ELF-1 (cell line): ENCODE results near the gene SMYD5.

Source experiments
- DNase-seq: peaks from one replicate; pipeline ENCODE4 v3.0.0-alpha.2; 2016; ENCODE audit warnings: low read depth, low spot score

Gene SMYD5

DNA sequence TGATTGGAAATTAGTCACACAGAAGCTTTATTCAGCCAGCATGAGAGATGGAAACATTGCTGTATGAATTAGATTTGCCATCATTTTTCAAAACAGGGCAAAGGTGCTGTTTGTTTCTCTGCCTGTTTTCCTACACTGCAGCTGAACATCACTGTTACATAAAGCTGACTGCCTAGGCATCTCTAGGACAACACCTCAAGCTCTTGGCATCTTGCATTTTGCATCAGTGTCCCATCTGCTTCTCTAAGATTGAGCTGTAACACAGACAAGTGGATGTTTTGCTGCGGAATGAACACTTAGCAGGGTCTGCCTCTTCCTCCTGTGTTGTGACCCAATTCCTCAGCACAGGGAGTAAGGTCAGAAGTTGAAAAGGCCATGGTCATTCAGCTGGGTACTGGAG lies 24.9 kb downstream of the SMYD5 start:
- DNase-seq, result no peak

DNA sequence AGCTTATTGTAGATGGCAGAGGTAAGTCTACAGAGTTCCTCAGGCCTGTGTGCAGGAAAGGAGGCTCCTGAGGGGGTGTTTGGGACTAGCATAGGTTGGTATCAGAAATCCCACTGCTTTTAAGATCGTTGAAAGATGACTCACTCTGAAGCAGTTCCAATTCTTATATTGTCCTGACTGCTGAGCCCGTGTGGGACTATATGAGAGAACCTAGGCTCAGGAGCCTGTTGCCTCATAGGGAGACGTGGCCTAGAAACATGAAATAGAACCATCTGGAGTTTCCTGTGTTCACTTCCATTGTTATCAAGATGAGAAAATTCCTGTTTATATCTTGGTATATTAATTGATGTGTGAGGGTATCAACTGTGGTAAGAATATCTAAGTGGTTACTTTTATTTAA lies 25.7 kb downstream of the SMYD5 start:
- no peak for DNase-seq

DNA sequence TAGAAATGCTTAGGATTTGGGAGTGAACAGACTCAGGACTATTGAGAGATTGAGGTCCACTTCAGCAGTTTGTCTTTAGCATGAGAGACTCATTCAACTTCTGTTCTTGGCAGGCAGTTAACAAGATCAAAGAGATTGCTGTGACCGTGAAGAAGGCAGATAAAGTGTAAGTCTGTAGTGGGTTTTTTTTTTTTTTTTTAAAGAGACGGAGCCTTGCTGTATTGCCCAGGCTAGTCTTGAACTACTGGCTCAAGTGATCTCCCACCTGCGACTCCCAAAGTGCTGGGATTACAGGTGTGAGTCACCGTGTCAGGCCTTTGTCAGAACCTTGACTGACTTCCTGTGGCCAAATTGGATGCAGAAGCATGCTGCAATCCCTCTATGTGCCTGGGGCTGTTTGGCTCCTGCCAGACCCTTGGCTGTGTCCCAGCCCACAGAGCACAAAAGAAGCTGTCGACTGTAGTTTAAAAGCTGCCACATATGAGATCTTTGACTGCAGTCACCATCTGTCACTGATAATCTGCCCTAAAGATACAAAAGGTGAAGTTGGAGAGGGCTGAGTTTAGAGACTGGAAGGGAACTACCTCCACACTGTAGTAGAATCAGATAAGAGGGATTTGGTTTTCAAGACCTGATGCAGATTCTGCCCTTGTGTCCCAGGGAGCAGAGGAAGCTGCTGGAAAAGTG lies 30.0 kb downstream of the SMYD5 start:
- peak; percentile 79 for DNase-seq

DNA sequence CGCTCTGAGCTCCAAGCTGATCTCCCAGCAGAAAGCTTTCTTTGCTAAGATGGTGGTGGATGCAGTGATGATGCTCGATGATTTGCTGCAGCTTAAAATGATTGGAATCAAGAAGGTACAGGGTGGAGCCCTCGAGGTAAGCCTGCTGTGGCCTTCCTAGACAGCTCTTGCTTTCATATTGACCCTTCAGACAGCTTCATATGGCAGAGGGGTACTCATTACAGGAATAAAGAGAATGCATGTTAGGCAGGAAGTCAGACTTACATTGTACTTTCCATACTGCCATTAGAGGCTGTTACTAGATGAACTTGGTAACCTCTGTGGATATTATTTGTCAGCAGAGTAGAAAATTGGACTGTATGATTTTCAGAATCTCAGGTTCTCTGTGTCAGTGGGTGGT lies 30.5 kb downstream of the SMYD5 start:
- no peak for DNase-seq

DNA sequence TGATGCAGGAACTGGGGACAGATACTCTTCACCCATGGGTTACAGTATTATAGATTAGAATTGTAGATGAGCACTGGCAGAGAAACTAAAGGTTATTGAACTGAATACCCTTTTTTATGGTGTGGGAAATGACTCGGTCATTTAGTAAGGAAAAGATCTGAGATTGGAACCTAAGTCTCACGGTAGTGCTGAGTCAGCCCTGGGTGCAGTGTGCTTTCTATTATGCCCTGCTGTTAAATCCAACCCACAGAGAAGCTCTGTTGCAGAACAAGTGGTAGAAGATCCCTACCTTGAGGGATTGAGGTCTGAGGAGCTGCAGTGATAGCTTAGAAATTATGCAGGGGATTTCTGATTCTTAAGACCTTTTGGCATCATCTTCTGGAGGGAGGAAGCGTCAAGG lies 32.8 kb downstream of the SMYD5 start:
- DNase-seq, result no peak

DNA sequence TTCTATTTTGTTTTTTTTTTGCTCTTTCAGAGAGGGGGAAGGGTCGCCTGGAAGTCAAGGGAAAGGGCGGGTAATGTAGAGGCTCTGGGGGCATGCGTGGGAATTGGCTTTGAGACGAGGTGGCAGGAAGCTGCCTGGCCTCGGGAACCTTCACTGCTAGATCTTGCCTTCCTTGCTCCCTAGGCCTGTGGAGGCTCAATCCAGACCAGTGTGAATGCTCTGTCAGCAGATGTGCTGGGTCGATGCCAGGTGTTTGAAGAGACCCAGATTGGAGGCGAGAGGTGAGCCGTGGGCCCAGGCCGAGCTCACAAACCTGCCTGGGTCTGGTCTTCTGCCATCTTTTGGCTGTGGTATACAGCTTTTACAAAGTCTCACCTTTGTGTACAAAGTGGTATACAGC lies 35.6 kb downstream of the SMYD5 start:
- DNase-seq, result no peak

DNA sequence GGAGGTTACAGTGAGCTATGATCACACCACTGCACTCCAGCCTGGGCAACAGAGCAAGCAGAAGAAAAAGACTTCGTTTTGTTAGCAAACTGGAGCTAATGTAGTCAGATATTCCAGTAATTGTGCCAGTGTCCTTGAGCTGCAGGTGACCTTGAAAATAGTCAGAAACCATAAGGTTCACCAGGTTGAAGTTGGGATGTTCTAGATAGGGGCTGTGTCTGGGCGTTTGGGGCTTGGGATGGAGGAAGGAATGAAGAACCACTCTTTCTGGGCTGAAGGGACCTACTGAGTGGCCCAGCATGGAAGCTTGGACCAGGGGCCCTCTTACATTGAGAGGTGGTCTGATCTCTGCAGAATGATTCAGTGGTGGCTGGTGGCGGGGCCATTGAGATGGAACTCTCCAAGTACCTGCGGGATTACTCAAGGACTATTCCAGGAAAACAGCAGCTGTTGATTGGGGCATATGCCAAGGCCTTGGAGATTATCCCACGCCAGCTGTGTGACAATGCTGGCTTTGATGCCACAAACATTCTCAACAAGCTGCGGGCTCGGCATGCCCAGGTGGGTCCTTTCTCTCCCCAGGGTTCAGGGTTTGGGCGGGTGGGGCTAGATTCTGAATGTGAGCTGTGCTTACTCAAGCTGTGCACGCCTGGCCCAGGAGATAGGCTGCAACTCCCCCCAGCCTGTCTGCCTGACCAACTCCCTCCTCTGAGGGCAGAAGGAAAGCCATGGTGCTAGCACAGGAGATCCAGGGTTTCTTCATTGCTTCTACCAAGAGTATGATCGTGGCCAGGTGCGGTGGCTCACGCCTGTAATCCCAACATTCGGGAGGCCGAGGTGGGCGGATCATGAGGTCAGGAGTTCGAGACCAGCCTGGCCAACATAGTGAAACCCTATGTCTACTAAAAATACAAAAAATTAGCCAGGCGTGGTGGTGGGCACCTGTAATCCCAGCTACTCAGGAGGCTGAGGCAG lies 37.1 kb downstream of the SMYD5 start:
- DNase-seq, result no peak

DNA sequence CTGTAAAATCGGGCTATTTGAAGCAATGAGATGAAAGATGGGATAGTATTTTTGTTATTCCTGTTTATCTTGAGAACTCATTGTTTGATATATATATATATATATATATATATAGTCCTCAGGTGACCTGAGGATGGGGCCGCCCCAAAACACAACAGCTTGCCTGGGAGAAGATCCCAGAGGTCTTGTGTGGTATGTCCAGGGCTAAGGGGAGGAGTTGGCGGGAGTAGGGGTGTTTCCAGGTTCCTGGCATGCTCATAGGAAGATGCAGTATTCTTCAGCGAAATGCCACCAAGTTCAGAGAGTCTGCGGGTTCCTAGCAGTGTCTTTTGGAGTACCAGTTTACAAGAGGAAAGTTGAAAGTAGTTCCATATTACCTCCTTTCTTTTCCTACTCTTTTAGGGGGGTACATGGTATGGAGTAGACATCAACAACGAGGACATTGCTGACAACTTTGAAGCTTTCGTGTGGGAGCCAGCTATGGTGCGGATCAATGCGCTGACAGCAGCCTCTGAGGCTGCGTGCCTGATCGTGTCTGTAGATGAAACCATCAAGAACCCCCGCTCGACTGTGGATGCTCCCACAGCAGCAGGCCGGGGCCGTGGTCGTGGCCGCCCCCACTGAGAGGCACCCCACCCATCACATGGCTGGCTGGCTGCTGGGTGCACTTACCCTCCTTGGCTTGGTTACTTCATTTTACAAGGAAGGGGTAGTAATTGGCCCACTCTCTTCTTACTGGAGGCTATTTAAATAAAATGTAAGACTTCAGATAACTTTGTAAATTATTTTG lies 38.4 kb downstream of the SMYD5 start:
- no peak for DNase-seq

DNA sequence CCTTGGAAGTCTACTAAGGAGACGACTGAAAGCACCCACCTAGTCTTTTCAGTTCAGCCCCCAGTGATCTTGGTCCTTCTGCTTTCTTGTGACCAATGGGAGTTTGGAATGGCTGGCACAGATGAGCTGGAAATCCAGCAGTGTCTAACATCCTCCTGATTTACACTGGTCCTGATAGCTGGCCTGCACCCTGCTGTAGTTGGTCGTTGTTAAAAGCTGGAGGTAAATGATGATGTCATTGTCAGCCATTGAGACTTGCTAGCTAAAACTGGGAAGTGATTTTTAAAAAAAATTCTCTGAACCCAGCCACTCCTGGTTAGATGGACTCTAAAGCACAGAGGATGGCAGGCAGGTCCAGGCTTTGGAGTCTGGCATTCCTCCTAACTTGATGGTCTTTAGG lies 39.4 kb downstream of the SMYD5 start:
- DNase-seq, result no peak

DNA sequence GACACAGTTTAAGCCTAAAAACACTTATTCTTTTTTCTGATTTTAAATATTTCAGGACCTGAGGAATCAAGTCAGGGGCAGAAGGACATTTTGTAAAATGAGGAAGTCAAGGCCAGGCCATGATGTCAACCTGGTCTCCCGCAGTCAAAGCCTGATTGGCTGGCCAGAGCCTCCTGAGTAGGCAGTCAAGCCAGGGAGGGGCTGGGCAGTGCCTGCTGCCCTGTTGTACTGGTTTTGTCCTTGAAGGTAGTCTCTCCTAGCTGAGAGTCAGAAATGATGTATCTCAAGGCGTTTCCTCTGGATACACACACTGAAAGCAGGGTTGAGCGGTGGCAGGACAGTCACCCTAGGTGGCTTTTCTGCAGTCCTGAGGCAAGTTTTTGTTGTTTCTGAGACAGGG lies 39.9 kb downstream of the SMYD5 start:
- DNase-seq, result no peak

DNA sequence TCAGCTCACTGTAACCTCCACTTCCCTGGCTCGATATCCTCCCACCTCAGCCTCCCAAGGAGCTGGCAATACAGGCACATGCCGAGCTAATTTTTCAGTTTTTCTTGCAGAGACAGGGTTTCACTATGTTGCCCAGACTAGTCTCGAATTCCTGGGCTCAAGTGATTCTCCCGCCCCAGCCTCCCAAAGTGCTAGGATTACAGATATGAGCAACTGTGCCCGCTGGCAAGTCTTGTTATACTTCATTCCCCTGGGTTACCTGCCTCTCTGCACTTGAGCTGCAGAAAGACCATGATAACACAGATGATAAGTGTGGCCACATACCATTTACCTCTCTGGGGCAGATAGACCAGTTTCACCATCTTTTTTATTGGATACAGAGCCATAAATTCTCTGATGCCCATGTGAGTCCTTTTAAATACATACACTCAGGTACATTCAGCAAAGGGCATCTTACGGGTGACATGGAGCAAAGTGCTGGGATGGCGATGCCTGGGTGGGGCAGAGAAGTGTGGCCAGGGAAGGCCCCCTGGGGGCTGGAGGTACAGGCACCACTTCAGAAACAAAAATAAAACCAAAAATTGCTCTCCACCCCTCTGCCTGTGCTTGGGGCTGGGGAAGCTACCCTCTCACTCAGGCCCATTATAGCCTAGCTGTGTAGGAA lies 40.4 kb downstream of the SMYD5 start:
- DNase-seq, result no peak

DNA sequence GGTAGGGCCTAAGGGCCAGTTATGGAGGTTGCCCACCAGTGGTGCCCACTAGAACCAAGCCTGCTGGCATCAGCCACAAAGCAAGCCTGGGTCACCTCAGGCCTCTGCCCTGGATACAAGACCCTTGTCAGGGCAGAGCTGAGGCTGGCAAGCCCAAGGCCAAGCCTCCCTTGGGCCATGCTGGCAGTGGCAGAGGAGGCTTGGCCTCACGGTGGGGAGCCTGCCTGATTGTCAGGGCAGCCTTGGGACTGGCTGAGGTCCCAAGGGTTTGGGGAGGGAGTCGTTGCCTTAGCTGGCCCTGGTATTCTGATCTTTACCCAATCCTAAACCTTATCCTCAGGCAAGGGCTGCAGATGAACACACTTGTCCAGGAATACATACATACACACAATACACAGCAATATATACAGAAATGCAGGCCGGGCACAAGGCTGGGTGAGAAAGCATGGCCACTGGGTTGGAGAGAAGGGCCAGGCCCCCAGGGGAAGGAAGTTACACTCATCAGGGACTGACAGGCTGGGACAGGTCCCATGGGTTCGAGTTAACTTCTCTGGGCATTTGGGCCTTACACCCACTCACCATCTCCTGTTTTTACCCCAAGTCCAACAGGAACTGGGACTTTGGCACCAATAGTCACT lies 41.1 kb downstream of the SMYD5 start:
- DNase-seq, result no peak

DNA sequence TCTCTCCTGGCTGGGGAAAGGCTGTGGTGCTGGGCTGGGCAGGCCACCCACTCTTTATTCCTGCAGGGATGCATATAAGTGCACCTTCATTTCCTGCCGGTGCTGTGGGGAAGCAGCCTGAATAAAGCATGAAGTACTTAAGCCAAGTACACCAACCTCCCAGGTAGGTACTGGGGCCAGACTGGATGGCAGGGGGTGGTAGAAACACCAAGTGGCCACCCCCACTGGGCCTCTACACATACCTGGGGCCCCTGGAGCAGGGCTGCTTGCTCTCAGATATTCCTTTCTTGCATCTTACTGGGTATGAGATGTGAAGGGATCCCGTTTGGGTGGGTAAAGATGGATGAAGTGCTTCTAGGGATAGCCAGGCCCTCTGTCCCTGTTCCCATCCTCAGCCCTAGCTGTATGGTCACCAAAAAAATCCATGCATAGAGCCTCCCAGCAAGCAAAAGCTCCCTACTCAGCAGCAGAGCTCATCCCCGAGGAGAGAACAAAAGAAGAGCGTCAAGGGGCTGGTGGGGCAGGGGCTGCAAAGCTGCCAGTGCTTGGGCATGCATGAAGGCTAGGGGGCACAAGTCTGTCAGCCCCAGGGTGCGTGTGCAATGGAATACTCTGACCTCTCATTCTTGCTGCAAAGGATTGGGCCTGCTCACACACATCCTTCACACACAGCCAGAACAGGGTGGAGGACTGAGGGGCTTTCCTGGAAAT lies 42.0 kb downstream of the SMYD5 start:
- no peak for DNase-seq

DNA sequence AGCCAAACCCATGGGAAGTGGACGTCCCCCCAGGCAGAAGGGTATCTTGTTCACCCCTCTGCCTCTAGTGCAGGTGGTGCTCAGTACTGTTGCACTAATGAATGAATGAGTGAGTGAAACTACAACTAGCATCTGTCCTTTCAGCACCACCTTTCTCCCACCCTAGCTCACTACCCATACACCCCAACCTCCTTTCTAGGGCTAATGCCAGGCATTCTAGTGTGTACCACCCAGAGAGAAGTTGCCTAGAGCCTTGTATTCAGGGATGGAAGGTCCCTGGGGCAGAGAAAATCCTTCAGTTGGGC lies 42.5 kb downstream of the SMYD5 start:
- DNase-seq, result no peak

DNA sequence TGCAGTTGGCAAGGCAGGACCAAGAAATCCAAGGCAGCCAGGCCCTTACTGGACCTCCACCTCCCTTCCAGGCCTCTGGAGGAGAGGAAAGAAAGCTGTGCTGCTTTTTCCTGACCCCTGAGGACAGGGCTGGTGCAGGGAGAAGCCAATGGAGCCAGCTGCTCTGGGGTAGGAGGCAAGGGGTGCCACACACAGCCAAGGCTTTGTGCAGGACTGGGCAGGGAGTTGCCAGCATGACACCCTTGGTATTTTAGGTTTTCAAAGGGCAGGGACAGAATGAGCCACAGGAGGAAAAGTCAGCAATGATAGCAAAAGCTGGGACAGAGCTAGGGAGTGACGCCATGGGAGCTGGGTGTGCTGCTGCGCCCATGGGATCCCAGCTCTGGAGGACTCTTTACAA lies 43.0 kb downstream of the SMYD5 start:
- DNase-seq, result no peak

DNA sequence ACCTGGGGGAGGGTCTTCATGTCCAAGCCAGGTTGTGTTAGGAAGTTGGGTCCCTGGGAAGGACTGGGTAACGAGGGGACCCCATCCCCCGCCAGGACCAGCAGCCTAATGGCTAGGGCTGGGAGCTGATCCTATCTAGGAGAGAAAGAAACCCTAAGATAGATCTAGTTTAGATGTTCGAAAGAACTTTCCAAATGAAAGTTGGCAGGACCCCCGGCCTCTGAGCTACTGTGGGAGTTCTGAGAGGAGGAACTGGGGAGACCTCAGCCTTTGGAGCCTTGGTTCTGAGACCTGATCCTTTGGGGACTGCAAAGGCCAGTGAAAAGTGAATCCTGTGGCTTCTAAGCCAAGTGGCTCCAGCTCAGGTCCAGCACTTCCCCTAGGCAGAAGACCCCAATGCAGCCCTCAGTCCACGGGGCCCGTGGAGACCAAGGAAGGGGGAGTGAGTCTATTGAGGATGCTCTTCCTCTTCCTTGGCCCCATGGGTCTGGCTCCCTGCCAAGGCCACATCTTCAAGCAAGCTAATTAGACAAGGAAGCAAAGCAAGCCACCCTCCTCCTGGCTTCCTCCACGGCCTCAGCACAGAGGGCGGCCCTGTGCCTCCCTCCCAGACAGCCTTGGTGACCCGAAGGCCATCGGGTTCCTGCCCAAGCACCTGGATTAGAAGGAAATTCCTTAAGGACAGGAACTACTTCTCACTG lies 43.5 kb downstream of the SMYD5 start:
- DNase-seq, result no peak

DNA sequence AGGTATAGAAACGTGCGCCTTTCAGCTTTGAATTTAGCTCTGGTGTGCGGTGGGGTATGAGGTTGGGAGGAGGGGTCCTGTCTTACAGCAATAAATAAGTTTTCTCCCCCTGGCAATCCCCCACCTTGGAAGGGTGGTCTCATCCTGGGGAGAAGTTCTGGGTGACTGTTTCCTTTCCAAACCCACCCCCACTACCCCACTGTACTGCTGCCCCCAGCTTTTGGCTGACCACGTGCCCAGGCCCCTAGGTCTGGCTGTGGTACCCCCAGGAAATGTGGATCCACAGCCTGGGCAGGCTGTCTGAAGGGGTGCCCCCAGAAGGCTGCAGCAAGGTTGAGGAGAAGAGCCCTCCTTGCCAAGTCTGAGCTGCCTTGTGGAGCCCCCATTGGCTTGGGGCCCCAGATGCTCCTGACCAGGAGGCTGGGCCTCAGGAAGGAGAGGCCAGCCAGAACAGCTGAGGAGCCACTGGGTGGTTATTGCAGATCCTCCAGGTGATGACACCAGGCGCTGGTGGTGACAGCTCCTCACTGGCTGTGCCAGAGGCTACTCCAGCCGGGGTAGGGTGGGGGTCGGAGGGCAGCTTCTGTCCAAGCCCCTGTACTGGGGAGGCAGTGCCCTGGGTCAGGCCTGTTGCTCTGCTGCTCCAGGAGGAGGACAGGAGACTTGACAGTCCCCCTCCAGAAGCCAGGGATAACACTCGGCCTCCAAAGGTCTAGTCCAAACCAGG lies 44.3 kb downstream of the SMYD5 start:
- no peak for DNase-seq

DNA sequence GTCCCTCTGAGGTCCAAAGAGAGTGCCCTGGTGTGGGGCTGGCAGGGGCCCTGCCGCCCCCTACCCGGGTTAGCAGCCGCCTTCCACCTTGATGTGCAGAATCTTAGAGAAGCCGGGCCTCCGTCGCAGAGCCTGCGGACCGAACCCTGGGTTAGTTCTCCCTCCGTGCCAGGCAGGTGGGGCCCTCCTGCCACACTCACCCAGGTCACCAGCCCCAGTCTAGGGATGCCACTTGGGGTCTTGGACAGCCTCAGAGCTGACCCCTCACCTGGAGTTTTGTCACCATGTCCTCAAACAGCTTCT lies 44.8 kb downstream of the SMYD5 start:
- DNase-seq, result no peak

DNA sequence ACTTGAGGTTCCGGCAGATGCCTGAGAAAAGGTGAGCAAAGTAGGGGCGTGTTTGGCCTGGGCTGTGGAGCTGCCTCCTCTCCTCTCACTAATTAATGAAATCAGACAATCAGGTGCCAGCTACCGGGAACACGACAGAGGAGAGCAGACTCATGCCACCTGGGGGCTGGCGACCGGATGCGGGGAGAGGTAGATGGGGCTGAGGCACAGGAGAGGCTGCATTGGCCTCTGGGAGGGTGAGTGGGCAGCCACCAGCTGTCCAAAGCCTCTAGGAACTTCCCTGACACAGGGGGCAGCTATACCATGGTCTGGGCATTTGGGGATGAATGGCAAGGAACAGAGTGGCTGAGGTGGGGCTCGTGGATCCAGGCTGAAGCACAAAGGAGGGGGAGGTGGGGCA lies 45.2 kb downstream of the SMYD5 start:
- DNase-seq, result no peak
